ENCODE data around the gene SYNM.

- no peak for TF ChIP-seq CTCF (IDR thresholded peaks at IDR 0.05; ENCODE audit: low read length)
- no peak for TF ChIP-seq EZH2 (optimal IDR thresholded peaks at IDR 0.05; ENCODE audit: low read depth, low read length)
- no peak for TF ChIP-seq EZH2phosphoT487 (IDR thresholded peaks at IDR 0.05; ENCODE audit: low read length)
These were observed 58.6 kb downstream of the SYNM start for GRCh38 chr15:99163271-99164062.
